Epidermal melanocyte (primary cell): ENCODE results near the gene INTS13.
"Not testable (repeated sequence)": the region's sequence is repeated elsewhere in the genome, so short reads cannot be mapped to it uniquely, and the experiment has no call there.

ENCODE experiments used
- DNase-seq: peaks from one replicate; pipeline ENCODE4 v3.0.0; 2011; ENCODE audit warnings: low spot score; ENCODE audit not compliant: insufficient read length

INTS13 gene

DNA sequence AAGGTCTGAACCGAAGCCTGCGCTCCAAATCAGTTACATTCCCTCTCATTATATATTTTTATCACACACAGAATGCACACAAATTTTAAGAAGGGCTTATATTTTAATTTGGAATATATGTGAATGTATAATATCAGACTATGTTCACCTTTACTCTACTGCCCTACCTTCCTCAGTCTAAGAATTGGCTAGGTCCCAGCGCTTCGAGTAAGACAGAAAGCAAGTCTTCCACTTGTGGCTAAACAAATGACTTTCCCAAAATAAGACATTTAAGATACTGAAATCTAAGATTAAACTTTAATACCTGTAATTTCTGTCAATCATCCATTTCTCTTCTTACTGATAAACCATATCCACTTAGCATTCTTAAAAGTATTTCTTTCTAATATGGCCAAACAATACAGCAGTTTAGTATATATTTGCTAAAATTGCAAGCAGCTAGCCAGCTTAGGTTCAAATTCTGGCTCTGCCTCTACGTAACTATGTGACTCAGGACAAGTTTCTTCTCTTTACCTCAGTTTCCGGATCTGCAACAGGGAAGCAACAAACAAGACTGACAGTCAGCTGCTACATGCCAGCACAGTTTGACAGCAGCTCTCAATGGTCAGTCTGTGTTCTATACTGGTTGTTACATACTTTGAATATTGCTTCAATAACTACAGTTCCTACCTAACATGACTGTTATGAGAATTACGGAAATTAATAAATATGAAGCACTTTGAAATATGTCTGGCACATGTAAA lies 2.0 kb downstream of the INTS13 start:
- DNase-seq: no peak

GRCh38 chr12:26929590-26929989 lies 8.2 kb downstream of the INTS13 start:
- DNase-seq: no peak

- no peak for DNase-seq
Measured at GRCh38 chr12:26928661-26929060, 9.1 kb downstream of the INTS13 start.

GRCh38 chr12:26921886-26922285 lies 15.9 kb downstream of the INTS13 start:
- DNase-seq: no peak

DNA sequence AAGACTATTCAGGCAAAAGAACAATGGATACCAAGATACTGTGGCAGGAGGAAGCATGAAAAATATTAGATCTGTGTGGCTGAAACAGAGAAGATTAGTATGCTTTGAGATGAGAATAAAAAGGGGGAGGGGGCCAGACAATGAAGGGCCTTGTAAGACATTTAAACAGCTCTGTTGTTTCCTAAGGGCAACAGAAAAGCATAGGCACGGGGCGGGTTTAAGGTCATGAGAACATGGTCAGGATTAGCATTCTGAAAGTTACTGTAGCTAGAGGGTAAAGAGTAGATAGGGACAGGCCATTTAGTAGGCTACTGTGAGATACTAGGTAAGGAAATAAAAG lies 18.6 kb downstream of the INTS13 start:
- no peak for DNase-seq

- DNase-seq: no peak
Measured at GRCh38 chr12:26918321-26919215, 19.2 kb downstream of the INTS13 start.

DNA sequence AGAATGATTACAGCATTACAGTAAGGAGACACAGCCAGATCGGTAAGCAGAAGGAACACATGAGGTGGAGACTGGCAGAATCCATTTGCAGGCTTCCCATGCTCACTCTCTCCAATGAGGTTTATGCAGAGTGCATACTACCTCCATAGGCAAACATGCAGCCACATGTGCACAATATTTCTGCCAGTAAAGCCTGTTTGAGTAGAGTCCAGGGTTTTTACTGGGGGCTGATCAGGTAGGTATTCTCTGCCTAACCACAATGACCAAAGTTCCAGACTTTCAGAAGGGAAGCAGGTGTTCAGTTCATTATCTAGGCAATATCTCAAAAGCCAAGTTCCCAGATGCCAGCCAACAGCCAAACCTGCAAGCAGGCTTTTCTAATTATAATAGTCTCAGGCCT lies 31.1 kb downstream of the INTS13 start:
- DNase-seq: no peak

- no peak for DNase-seq
Measured at GRCh38 chr12:26906024-26906423, 31.8 kb downstream of the INTS13 start.

- not testable (repeated sequence) for DNase-seq
Measured at GRCh38 chr12:26903396-26903795, 34.4 kb downstream of the INTS13 start.

- DNase-seq: no peak
Measured at GRCh38 chr12:26896913-26897312, 40.9 kb downstream of the INTS13 start.

- DNase-seq: no peak
Measured at GRCh38 chr12:26895672-26896071, 42.1 kb downstream of the INTS13 start.

DNA sequence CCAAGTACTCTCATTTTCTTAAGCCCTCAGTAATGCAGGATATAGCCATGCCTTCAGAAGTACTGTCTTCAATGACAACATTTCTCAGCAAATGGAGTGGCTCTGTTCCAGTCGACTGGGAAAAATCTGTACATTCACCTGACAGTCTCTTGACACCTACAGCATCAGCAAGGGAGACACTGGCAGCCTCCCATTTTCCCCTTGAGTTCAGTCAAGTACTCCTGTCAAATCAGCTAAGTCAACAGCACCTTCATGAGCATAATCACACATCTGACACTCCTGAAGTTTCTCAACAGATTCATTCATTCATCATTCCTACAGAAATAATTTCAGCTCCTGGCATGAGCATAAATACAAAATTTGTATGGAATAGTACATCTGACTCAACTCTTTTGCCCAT lies 46.1 kb downstream of the INTS13 start:
- DNase-seq: no peak

DNA sequence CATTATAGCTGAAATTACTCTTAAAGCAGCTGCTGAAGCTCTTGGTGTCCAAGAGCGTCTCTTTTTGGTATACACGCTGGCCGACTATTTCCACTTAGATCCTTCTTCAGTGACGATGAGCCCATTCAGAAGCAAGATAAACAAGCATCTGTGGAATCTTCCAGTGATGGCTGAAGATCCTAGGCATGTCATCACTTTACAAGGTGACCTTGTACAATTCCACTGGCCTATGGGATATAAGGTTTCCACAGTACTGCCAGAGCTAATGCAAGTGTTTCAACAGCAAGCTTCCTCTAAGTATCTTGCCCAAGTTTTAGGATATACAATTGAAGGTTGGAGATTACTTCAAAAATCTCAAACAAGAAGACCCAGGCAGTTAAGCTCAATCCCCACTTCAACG lies 47.0 kb downstream of the INTS13 start:
- DNase-seq: no peak

- DNase-seq: peak; percentile 57
Measured at GRCh38 chr12:26884765-26885576, 52.8 kb downstream of the INTS13 start.

DNA sequence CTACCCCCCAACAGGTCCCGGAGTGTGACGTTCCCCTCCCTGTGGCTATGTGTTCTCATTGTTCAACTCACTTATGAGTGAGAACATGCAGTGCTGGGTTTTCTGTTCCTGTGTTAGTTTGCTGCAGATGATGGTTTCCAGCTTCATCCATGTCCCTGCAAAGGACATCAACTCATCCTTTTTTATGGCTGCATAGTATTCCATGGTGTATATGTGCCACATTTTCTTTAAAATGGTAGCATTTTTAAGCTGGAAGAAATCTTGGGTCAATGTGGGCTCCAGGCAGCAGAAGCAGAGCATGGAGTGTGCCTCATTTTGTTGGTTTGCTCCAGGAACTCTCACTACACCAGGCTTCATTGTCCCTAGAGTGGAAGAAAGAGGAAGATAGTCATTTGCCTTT lies 57.2 kb downstream of the INTS13 start:
- DNase-seq: no peak

DNA sequence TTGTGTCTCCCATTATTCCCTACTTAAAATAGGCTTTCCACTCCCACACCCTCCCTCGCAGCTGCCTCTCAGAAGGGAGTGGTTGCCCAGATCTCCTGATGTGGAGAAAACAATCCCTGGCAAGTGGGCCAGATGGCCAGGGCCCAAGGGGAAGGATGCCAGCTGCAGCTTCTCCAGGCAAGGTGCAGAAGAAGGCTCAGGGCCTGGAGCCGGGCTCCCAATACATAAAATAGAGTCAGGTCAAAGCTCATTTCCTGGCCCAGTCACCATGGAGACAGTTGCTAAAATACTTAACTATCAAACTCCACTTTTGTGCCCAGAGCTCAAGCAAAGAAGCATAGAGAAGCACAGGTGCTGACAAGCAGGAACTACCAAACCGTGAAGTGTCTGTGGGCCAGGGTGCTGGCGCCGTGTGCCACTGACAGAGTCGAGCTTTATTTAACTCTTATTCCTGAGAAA lies 59.1 kb downstream of the INTS13 start:
- DNase-seq: no peak

DNA sequence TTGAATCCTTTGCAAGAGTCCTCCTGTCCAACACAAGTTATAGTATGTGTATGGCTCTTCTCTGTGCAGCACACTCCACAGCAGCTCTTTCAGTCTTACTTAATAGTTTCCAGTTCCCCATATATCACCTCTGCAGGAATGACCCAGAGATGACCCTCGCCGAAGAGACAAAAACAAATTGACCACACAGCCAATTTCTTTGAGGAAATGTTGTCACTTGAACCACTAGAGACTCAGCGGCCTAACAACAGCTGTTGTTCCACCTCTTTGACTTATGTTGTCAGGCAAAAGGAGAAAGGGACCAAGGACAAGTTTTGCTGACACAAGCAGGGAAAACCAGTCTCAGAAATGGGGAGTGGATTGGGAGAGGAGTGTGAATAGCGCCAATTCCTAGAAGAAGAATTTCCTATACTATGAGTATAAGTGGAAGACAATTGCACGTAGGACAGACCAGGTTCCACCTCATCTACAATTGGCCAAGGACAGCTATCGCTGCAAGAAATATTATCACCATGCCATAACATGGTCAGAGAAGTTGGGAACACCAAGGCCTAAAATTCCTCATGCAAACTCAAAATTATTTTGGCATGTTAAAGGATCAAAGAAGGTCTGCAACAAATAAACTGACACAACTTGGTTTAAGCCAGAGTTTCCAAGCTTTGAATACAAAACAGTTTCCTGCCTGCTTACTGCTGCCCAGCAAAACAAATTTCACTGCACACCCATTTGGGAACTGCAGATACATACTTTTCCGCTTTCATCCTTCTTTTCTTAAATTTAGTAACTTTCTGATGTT lies 63.1 kb downstream of the INTS13 start:
- DNase-seq: no peak

DNA sequence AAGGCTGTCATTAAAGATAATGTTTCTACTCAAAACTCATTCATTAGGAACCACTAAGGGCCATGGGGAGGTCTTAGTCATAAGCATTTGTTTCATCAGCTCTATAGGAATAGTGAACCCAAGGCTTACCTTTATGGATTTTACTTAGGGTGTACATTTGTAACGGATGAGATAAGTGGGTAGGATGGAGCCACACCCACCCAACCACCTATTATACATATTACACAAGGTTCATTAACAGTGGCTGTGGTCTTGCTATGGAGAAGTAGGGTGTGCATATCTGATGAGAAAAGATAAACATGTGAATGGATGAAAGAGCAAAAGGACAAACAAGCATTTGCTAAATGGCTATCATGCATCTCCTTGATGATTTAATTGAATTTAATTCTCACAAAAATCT lies 65.2 kb downstream of the INTS13 start:
- DNase-seq: no peak

DNA sequence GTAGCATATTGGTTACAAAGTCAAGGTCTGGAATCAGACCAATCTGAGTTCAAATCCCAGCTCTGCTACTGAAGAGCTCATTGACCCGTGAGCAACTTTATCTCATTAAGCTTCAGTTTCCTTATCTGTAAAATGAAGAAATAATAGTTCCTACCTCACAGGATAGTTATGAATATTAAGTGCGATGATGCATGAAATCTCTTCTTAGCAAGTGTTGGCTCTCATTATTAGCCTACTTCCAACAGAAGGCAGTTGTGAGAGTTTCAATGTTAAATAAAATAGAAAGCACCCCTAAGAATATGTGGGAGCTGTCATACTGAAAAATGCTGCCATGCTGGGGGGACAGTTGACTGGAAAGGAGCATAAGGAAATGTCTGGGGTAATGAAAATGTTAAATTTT lies 65.8 kb downstream of the INTS13 start:
- DNase-seq: no peak

- no peak for DNase-seq
Measured at GRCh38 chr12:26870491-26871419, 67.0 kb downstream of the INTS13 start.
